ENCODE results near the gene TESK2.

TESK2 gene

GRCh38 chr1:45421935-45422334, 69.0 kb downstream of the TESK2 start:
- no peak for TF ChIP-seq EP300 (IDR thresholded peaks at IDR 0.05; ENCODE audit: borderline replicate concordance)
- no peak for TF ChIP-seq CEBPB (IDR thresholded peaks at IDR 0.05)
- TF ChIP-seq TEAD4 (IDR thresholded peaks at IDR 0.05) = no peak
- no peak for TF ChIP-seq YY1 (IDR thresholded peaks at IDR 0.05; ENCODE audit: low read depth)
- TF ChIP-seq TAF1 (IDR thresholded peaks at IDR 0.05; ENCODE audit: low read depth) = no peak
- no peak for TF ChIP-seq NFIC (IDR thresholded peaks at IDR 0.05)
- no peak for TF ChIP-seq RAD21 (IDR thresholded peaks at IDR 0.05; ENCODE audit: low read depth)
- no peak for TF ChIP-seq EGR1 (IDR thresholded peaks at IDR 0.05)
- TF ChIP-seq FOXM1 (IDR thresholded peaks at IDR 0.05; ENCODE audit: borderline replicate concordance, low read depth) = no peak

- TF ChIP-seq REST (IDR thresholded peaks at IDR 0.05; ENCODE audit: low read depth) (no peak), MAX (IDR thresholded peaks at IDR 0.05) (no peak), EGR1 (IDR thresholded peaks at IDR 0.05) (no peak), TAF1 (IDR thresholded peaks at IDR 0.05; ENCODE audit: low read depth) (no peak), CREB1 (IDR thresholded peaks at IDR 0.05; ENCODE audit: low read depth) (no peak), ZBTB7A (IDR thresholded peaks at IDR 0.05; ENCODE audit: low read depth) (no peak), EP300 (IDR thresholded peaks at IDR 0.05; ENCODE audit: borderline replicate concordance) (no peak), YY1 (IDR thresholded peaks at IDR 0.05; ENCODE audit: low read depth) (no peak), NFIC (IDR thresholded peaks at IDR 0.05) (no peak), RAD21 (IDR thresholded peaks at IDR 0.05; ENCODE audit: low read depth) (no peak), TEAD4 (IDR thresholded peaks at IDR 0.05) (no peak), USF1 (IDR thresholded peaks at IDR 0.05) (no peak), TCF12 (IDR thresholded peaks at IDR 0.05; ENCODE audit: low read depth) (no peak), FOXM1 (IDR thresholded peaks at IDR 0.05; ENCODE audit: borderline replicate concordance, low read depth) (no peak), CEBPB (IDR thresholded peaks at IDR 0.05) (no peak)
Observed at GRCh38 chr1:45414746-45415145, 76.2 kb downstream of the TESK2 start.

GRCh38 chr1:45412899-45413298, 78.1 kb downstream of the TESK2 start:
- TF ChIP-seq REST (IDR thresholded peaks at IDR 0.05; ENCODE audit: low read depth) (no peak), EP300 (IDR thresholded peaks at IDR 0.05; ENCODE audit: borderline replicate concordance) (no peak), CEBPB (IDR thresholded peaks at IDR 0.05) (no peak), FOXM1 (IDR thresholded peaks at IDR 0.05; ENCODE audit: borderline replicate concordance, low read depth) (no peak), EGR1 (IDR thresholded peaks at IDR 0.05) (no peak), TAF1 (IDR thresholded peaks at IDR 0.05; ENCODE audit: low read depth) (no peak), CREB1 (IDR thresholded peaks at IDR 0.05; ENCODE audit: low read depth) (no peak), USF1 (IDR thresholded peaks at IDR 0.05) (no peak), RAD21 (IDR thresholded peaks at IDR 0.05; ENCODE audit: low read depth) (no peak), TEAD4 (IDR thresholded peaks at IDR 0.05) (no peak)

GRCh38 chr1:45411510-45411899, 79.5 kb downstream of the TESK2 start:
- TF ChIP-seq EGR1 (IDR thresholded peaks at IDR 0.05) (no peak), CEBPB (IDR thresholded peaks at IDR 0.05) (no peak), MAX (IDR thresholded peaks at IDR 0.05) (no peak), ZBTB7A (IDR thresholded peaks at IDR 0.05; ENCODE audit: low read depth) (no peak), FOXM1 (IDR thresholded peaks at IDR 0.05; ENCODE audit: borderline replicate concordance, low read depth) (no peak), CREB1 (IDR thresholded peaks at IDR 0.05; ENCODE audit: low read depth) (no peak), TCF12 (IDR thresholded peaks at IDR 0.05; ENCODE audit: low read depth) (no peak), NFIC (IDR thresholded peaks at IDR 0.05) (no peak)

GRCh38 chr1:45410850-45411509, 80.0 kb downstream of the TESK2 start:
- no peak for TF ChIP-seq TEAD4 (IDR thresholded peaks at IDR 0.05)
- TF ChIP-seq TAF1 (IDR thresholded peaks at IDR 0.05; ENCODE audit: low read depth) = no peak
- no peak for TF ChIP-seq NFIC (IDR thresholded peaks at IDR 0.05)
- no peak for TF ChIP-seq EGR1 (IDR thresholded peaks at IDR 0.05)
- no peak for TF ChIP-seq RAD21 (IDR thresholded peaks at IDR 0.05; ENCODE audit: low read depth)
- no peak for TF ChIP-seq MAX (IDR thresholded peaks at IDR 0.05)
- no peak for TF ChIP-seq USF1 (IDR thresholded peaks at IDR 0.05)
- no peak for TF ChIP-seq REST (IDR thresholded peaks at IDR 0.05; ENCODE audit: low read depth)
- no peak for TF ChIP-seq EP300 (IDR thresholded peaks at IDR 0.05; ENCODE audit: borderline replicate concordance)
- no peak for TF ChIP-seq CEBPB (IDR thresholded peaks at IDR 0.05)
- no peak for TF ChIP-seq ZBTB7A (IDR thresholded peaks at IDR 0.05; ENCODE audit: low read depth)
- no peak for TF ChIP-seq FOXM1 (IDR thresholded peaks at IDR 0.05; ENCODE audit: borderline replicate concordance, low read depth)
- TF ChIP-seq TCF12 (IDR thresholded peaks at IDR 0.05; ENCODE audit: low read depth) = no peak
- no peak for TF ChIP-seq YY1 (IDR thresholded peaks at IDR 0.05; ENCODE audit: low read depth)
- no peak for TF ChIP-seq CREB1 (IDR thresholded peaks at IDR 0.05; ENCODE audit: low read depth)

All from Ishikawa (cell line).